Measurements from ENCODE around the gene PRRT1B.

GRCh38 chr9:131562032-131562959 is 17.0 kb downstream of the PRRT1B start:
- TF ChIP-seq POU6F1 (CRISPR knock-in tag; IDR thresholded peaks at IDR 0.05; ENCODE audit: borderline replicate concordance, low read depth) (no peak), RARB (CRISPR knock-in tag; IDR thresholded peaks at IDR 0.05) (no peak), ZNF70 (CRISPR knock-in tag; IDR thresholded peaks at IDR 0.05) (no peak)
- TF ChIP-seq, protein P1, sequence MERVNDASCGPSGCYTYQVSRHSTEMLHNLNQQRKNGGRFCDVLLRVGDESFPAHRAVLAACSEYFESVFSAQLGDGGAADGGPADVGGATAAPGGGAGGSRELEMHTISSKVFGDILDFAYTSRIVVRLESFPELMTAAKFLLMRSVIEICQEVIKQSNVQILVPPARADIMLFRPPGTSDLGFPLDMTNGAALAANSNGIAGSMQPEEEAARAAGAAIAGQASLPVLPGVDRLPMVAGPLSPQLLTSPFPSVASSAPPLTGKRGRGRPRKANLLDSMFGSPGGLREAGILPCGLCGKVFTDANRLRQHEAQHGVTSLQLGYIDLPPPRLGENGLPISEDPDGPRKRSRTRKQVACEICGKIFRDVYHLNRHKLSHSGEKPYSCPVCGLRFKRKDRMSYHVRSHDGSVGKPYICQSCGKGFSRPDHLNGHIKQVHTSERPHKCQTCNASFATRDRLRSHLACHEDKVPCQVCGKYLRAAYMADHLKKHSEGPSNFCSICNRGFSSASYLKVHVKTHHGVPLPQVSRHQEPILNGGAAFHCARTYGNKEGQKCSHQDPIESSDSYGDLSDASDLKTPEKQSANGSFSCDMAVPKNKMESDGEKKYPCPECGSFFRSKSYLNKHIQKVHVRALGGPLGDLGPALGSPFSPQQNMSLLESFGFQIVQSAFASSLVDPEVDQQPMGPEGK (CRISPR knock-in tag; IDR thresholded peaks at IDR 0.05; ENCODE audit: borderline replicate concordance) = no peak
